Choroid plexus epithelial cell (primary cell): Measurements from ENCODE around the gene INPP5F.

Experiments used
- DNase-seq: peaks from one replicate; pipeline ENCODE4 v3.0.0-alpha.2; 2010; ENCODE audit warnings: low read depth
- H3K4me3 ChIP-seq: 2 replicates; pipeline ENCODE4 v1.5.1; 2011; ENCODE audit warnings: low read depth, mild to moderate bottlenecking, control low read depth, low read length, moderate library complexity
- TF ChIP-seq, protein P1 (sequence below): conservative IDR thresholded peaks from 2 replicates; pipeline ENCODE4 v1.5.1; 2011; ENCODE audit warnings: low read depth, mild to moderate bottlenecking, control low read depth, inconsistent platforms, low read length, moderate library complexity

The INPP5F gene

DNA sequence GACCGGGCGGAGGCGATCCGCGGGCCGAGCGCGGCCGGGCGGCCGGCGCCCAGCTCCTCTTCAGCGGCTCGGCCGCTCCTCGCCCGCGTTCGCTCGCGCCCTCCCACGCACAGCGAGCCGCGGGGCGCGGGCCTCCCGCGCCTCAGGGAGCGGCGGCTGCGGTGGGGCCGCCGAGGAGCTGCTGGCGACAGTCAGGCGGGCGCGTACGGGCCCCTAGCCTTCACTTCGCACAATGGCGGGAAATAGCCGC, 146.7 kb downstream of the INPP5F start, which contains the start of gene MCMBP:
Gene MCMBP (minus strand): TSS at position 234 of the 250 bp plus-strand sequence. CDS start 259 bp downstream, outside the sequence.
- no peak for DNase-seq
- TF ChIP-seq, protein P1, sequence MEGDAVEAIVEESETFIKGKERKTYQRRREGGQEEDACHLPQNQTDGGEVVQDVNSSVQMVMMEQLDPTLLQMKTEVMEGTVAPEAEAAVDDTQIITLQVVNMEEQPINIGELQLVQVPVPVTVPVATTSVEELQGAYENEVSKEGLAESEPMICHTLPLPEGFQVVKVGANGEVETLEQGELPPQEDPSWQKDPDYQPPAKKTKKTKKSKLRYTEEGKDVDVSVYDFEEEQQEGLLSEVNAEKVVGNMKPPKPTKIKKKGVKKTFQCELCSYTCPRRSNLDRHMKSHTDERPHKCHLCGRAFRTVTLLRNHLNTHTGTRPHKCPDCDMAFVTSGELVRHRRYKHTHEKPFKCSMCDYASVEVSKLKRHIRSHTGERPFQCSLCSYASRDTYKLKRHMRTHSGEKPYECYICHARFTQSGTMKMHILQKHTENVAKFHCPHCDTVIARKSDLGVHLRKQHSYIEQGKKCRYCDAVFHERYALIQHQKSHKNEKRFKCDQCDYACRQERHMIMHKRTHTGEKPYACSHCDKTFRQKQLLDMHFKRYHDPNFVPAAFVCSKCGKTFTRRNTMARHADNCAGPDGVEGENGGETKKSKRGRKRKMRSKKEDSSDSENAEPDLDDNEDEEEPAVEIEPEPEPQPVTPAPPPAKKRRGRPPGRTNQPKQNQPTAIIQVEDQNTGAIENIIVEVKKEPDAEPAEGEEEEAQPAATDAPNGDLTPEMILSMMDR: no peak
- H3K4me3 ChIP-seq: peak within 1 kb of the TSS; percentile 82

DNA sequence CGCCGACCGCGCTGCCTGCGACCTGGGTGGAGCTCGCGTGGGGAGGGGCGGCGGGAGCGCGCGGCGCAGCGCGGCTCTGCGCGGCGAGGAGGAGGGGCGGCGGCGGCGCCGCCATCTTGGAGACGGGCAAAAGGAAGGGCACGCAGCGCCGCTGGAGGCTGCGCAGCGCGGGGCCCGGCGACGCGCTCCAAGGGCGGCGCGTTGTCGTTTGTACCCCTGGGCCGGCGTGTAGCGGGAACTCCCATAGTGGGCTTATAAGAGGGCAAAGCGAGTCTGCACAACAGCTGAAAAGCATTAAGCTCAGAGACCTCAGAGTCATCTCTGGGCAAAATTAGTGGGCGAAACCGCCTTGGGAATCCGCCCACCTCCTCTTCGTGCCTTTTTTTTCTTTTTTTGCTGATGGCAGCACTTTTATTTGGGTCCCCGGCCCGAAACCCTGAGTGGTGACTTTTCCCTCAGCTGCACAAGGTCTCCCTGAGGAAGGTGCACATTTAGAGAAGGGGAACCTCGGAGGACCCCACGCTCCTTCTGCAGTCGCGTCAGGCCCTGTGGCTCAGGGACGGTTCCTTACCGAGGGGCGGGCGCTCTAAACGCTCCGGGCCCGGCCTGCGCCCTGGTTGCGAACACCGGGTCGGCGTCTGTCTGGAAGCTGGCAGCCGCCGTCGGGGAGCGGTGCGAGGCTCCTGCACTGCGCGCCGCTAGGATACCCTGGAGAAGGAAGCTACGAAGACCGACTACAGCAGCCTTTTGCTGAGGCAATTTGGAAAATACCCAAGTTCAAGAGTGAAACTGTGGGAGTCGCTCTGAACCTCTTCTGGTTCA, 147.2 kb downstream of the INPP5F start:
- DNase-seq: peak; percentile 80
- TF ChIP-seq, protein P1: no peak
- H3K4me3 ChIP-seq: peak overlapping the region; percentile 82

DNA sequence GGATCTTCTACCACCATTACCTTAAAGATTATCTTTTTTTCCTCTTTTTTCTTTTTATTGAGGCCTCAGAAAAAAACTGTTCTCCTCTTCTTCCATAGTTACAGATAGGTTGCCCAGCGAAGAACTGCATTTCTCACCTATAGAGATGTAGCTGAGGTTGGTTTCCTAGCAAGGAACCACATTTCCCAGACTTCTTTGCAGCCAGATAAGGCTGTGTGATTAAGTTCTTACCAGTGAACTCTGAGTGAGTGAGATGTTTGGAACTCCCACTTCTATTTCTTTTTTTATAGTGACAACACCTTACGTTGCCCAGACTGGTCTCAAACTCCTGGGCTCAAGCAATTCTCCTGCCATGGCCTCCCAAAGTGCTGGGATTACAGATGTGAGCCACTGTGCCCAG, 152.7 kb downstream of the INPP5F start:
- no peak for DNase-seq
- no peak overlapping the region for H3K4me3 ChIP-seq
- TF ChIP-seq, protein P1: no peak
